Large intestine (tissue), 3 donors: Measurements from ENCODE around the gene KCNK18. TPM values are rescaled to one million over a fixed set of nuclear protein-coding genes. Genes with fewer than 3 reads are reported as not detected.
"Not testable (repeated sequence)": the region's sequence is repeated elsewhere in the genome, so short reads cannot be mapped to it uniquely, and the experiment has no call there.

Experiments
- DNase-seq, 2 donors: peaks; one replicate each; pipeline versions ENCODE4 v3.0.0 to v3.0.0-alpha.2; 2013
- H3K27ac ChIP-seq: one replicate; pipeline ENCODE4 v1.5.1; 2013; ENCODE audit warnings: low read length
- H3K27me3 ChIP-seq: 2 replicates; pipeline ENCODE4 v1.6.1; 2013; ENCODE audit warnings: low read length; ENCODE audit not compliant: control insufficient read depth, insufficient read depth
- H3K36me3 ChIP-seq: 2 replicates; pipeline ENCODE4 v1.6.1; 2013; ENCODE audit warnings: low read length; ENCODE audit not compliant: control insufficient read depth, insufficient read depth
- H3K4me1 ChIP-seq: one replicate; pipeline ENCODE4 v1.6.1; 2013; ENCODE audit warnings: low read length; ENCODE audit not compliant: control insufficient read depth, insufficient read depth
- H3K4me3 ChIP-seq: one replicate; pipeline ENCODE4 v1.5.1; 2013; ENCODE audit warnings: low read length
- H3K9me3 ChIP-seq: one replicate; pipeline ENCODE4 v1.6.1; 2013; ENCODE audit warnings: mild to moderate bottlenecking, low read depth, low read length, moderate library complexity; ENCODE audit not compliant: control insufficient read depth
- WGBS: methylation state at CpG from one replicate; pipeline ENCODE4 v1.1.5; 2013; ENCODE audit warnings: low lambda C conversion rate; ENCODE audit not compliant: insufficient coverage; 5-methylcytosine and 5-hydroxymethylcytosine counted together
- polyA plus RNA-seq: library from polyadenylated mRNA; unstranded; fragments of 120-200 nt; gene quantifications from one replicate; pipeline ENCODE4 v1.2.1, GENCODE V29; 2013

The KCNK18 gene
- polyA plus RNA-seq, 1 donor, result not detected

DNA sequence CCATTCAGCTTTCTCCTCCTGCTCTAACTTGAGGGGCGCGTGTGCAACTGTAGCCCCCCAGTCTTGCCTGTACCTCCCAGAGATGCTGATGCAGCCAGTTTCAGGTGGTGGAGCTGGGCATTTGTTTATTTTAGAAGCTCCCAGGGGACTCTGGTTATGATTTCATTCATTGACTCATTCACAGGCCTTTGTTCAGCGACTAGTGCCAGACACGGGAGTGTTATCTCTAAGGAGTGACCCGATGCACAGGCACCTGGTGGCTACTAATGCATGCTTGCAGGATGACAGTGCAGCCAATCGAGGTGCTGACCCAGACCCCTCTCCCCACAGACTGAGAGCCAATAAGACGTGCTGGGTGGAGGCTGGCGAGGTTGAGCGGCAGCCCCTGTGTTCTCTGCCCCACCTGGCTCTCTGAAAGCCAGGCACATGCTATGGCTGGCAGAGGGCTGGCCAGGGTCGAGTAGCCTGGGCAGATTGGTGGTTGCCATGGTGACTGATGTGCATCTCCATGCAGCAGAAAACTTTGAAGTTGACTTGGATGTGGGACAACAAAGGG is 23.9 kb downstream of the KCNK18 start:
- no CpG with 5 or more reads among the region's 10 CpGs for WGBS
- Histone ChIP-seq H3K4me1 (peaks cover 7% of the 10 kb centered on the region), H3K27ac (no peak overlapping the region), H3K27me3 (peaks cover 40% of the 10 kb centered on the region), H3K4me3 (no peak overlapping the region), H3K9me3 (peaks cover 4% of the 10 kb centered on the region), H3K36me3 (no peaks in the 10 kb centered on the region)
- DNase-seq, result peak in 1 of 2 donors; percentile 16

DNA sequence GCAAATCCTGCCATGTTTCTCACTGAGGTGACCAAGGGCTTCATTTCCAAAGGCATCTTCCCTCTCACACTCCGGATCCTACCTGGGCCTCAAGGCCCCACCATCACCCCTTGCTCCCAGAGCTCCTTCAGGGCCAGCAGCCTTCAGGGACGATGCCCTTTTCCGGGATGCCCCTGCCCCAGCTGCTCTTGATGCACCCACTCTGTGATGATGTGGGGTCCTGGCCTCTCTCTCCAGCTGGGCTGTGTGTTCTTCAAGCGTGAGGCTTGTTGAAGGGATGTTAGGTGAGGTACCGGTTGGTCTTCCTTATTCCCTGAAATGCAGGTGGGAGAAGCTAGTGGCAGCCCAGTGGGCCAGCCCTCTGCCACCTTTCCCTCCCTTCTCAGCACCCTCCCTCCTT is 25.3 kb downstream of the KCNK18 start:
- no peaks in the 10 kb centered on the region for H3K36me3 ChIP-seq
- no peak overlapping the region for H3K27ac ChIP-seq
- DNase-seq, result no peak
- no peak overlapping the region for H3K4me3 ChIP-seq
- H3K4me1 ChIP-seq, result no peaks in the 10 kb centered on the region
- H3K9me3 ChIP-seq, result no peaks in the 10 kb centered on the region
- H3K27me3 ChIP-seq, result peaks cover 31% of the 10 kb centered on the region
- no CpG with 5 or more reads among the region's 5 CpGs for WGBS

DNA sequence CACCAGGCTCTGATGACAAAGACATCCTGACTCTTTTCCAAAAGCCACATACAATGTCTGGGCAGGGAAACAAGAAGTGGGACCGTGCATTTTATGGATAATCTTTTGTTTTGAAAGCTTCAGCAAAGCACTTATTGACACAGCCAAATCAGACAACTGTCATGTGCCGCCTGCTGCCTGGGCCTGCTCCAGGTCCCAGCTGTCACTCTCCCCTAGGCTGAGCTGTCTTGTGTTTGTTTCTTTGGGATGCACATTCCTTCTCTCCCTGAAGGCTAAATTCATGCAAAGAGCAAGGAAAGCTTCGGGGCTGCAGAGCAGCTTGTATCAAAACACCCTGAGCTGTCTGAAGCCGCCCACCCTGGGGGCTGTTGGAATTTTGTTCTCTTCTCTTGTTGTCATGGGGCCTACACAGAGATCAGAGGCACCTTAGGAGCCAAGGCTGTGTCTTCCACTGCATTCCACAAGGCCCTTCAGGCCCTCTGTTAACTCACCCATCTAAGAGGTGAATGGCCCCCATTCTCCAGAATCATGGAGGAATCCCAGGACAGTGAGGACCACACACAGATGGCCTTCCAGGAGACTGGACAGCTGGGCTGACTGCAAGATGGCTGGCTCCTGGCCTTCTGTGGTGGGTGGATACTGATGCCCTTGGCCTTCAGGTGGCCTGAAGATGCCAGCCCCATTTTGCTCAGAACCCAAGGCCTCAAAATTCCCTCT is 25.8 kb downstream of the KCNK18 start:
- H3K9me3 ChIP-seq, result no peaks in the 10 kb centered on the region
- H3K4me3 ChIP-seq, result no peak overlapping the region
- H3K27me3 ChIP-seq, result peaks cover 32% of the 10 kb centered on the region
- no CpG with 5 or more reads among the region's 4 CpGs for WGBS
- no peak overlapping the region for H3K27ac ChIP-seq
- DNase-seq, result no peak
- H3K36me3 ChIP-seq, result no peaks in the 10 kb centered on the region
- H3K4me1 ChIP-seq, result no peaks in the 10 kb centered on the region

DNA sequence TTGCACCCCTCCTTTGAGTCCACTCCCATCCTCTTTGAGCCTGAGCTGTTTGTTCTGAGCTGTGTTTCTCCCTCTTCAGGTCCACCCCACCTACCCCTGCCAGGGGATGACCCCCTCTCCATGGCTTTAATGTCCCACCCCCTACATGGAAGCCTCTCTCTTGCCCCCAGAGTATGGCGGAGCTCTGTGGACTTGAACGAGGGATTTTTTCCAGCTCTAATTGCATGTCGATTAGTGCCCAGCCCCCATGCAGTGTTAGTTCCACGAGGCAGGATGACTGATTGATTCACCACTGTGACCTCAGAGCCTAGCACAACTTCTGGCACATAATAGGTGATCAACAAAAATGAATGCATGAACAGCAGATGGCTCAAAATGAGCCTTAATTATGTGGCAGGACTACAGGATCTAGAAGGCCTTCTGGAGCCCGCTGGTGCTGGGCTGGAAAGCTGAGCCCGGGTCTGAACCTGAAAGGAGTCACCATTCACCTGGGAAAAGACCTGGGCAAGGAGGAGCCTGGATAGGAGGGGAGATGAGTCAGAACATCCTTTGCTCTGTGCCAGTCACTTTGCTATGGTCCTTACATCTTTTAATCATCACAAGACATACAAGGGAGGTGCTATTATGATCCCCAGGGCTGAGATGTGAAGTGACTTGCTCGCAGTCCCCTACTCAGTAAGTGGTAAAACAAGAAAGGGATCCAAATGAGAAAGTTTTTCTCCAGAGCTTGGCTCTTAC is 26.6 kb downstream of the KCNK18 start:
- Histone ChIP-seq H3K4me3 (no peak overlapping the region), H3K9me3 (no peaks in the 10 kb centered on the region), H3K4me1 (no peaks in the 10 kb centered on the region), H3K36me3 (no peaks in the 10 kb centered on the region), H3K27me3 (peaks cover 25% of the 10 kb centered on the region), H3K27ac (no peak overlapping the region)
- WGBS, result 100% methylated on average over 1 of the region's 7 CpGs
- DNase-seq, result no peak

DNA sequence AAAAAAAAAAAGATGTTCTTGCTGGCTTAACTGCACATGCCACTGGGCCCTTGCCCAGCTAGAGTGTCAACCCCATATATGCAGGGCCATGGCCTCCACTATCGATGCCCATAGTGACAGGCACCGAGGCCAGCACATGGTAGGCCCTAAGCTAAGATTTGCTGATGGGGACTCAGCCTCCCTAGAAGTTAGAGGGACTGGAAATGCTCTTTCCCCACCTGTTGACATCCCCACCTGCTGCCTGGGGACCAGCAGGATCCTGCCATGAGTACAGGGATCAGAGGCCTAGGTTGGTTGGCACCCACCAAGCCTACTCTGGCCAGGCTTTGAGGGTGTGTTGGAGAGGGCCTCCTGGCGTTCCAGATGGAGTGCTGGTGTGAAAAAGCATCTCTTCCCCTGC is 27.6 kb downstream of the KCNK18 start:
- peaks cover 28% of the 10 kb centered on the region for H3K27me3 ChIP-seq
- no peak overlapping the region for H3K4me3 ChIP-seq
- H3K4me1 ChIP-seq, result no peaks in the 10 kb centered on the region
- H3K36me3 ChIP-seq, result no peaks in the 10 kb centered on the region
- H3K9me3 ChIP-seq, result no peaks in the 10 kb centered on the region
- H3K27ac ChIP-seq, result no peak overlapping the region
- no peak for DNase-seq
- no CpG with 5 or more reads among the region's 3 CpGs for WGBS

DNA sequence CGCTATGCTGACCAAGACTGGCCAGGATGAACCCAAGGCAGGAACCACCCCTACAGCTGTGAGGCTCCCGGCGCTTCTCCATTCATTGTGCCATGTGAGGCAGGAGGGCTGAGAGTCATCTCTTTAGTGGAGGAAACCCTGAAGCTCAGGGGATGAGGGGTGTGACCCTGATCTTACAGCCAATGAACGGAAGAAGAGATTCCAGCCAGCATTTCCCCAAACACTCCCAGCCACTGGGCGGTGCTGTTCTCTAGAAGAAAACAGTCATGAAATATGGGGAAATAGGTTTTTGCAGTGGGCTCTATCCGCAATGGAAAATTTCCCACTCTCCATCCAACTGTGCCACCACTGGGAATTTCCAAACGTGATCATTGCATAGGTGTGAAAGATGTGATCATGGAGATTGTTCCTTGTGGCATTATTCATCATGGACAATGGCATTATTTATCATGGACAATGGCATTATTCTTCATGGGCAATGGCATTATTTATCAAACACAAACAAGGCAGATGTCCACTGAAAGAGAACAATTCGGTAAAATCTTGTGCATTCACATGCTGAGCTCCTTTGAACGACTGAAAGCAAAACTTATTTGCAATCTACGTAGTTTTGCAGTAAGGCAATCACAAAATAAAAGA is 29.6 kb downstream of the KCNK18 start:
- peak in 1 of 2 donors; percentile 28 for DNase-seq
- Histone ChIP-seq H3K36me3 (no peaks in the 10 kb centered on the region), H3K4me3 (no peak overlapping the region), H3K9me3 (no peaks in the 10 kb centered on the region), H3K4me1 (no peaks in the 10 kb centered on the region), H3K27ac (no peak overlapping the region), H3K27me3 (peaks cover 29% of the 10 kb centered on the region)
- no CpG with 5 or more reads among the region's 10 CpGs for WGBS

DNA sequence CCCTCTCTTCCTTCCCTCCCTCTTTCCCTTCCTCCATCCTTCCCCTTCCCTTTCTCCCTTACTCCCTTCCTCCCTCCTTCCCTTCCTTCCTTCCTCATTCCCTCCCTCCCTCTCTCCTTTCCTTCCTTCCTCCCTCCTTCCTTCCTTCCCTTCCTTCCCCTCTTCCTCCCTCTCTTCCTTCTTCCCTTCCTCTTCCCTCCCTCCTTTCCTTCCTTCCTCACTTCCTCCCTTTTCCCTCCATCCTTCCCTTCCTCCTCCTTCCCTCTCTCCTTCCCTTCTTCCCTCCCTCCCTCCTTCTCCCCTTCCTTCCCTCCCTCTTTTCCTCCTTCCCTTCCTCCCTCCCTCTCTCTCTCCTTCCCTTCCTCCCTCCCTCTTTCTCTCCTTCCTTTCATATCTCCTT is 30.9 kb downstream of the KCNK18 start:
- Histone ChIP-seq H3K4me1 (no peaks in the 10 kb centered on the region), H3K9me3 (no peaks in the 10 kb centered on the region), H3K36me3 (no peaks in the 10 kb centered on the region), H3K27me3 (peaks cover 39% of the 10 kb centered on the region), H3K27ac (no peak overlapping the region), H3K4me3 (no peak overlapping the region)
- no peak for DNase-seq

DNA sequence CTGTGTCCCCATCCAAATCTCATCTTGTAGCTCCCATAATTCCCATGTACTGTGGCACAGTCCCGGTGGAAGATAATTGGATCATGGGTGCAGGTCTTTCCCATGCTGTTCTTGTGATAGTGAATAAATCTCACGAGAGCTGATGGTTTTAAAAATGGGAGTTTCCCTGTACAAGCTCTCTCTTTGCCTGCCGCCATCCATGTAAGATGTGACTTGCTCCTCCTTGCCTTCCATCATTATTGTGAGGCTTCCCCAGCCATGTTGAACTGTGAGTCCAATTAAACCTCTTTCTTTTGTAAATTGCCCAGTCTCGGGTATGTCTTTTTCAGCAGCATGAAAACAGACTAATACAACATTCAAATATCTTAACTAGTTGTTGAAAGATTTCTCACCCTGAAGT is 32.8 kb downstream of the KCNK18 start:
- peaks cover 45% of the 10 kb centered on the region for H3K27me3 ChIP-seq
- H3K27ac ChIP-seq, H3K36me3 ChIP-seq, H3K4me3 ChIP-seq, H3K4me1 ChIP-seq, DNase-seq, H3K9me3 ChIP-seq: not testable (repeated sequence)
- 80% methylated on average over 1 of the region's 4 CpGs for WGBS

DNA sequence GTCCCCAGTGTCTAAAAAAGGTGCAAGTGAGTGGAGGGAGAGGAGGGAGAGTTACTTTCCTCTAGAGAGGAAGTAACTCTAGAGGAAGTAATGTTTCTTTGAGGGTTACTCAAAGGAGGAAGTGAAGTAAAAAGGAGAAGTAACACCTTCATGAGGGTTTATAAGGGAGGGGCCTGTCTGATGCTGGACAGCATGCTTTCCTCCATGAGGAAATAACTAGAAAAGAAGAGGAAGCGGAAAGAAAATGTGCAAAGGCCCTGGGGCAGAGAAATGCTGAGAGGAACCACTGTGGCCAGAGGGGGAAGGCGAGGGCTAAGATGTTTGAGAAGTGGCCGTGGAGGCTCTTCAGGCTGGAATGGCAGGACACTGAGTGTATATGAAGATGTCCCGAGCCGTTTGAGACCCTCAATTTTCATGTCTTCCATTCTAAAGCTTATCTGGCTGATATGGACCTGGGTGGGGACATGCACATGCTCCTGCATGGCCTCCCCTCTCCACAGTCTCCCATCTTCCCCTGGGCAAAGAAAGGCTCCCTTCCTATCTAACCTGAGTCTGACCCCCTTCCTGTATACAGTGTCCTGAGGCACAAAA is 40.2 kb downstream of the KCNK18 start:
- no peak for DNase-seq
- Histone ChIP-seq H3K4me1 (no peaks in the 10 kb centered on the region), H3K27me3 (peaks cover 71% of the 10 kb centered on the region), H3K4me3 (no peak overlapping the region), H3K36me3 (no peaks in the 10 kb centered on the region), H3K27ac (no peak overlapping the region), H3K9me3 (no peaks in the 10 kb centered on the region)
- WGBS, result no CpG with 5 or more reads among the region's 5 CpGs

DNA sequence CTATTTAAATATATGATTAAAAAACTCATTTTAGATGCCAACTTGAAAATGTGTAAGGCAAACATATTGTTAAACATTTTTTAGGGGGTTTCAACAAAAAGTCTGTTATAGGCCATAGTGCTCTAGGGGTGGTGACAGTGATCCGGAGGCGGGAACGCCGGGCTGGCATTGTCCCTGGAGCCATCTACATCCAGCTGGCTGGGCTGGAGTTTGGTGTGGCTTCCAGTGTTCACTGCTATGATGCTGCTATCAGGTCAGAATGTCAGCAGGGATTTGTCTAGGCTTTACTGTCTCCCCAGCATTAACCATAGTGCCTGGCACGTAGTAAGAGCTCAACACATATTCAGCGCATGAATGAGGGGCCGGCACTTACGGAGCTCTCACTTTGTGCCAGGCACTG is 41.8 kb downstream of the KCNK18 start:
- H3K9me3 ChIP-seq, result no peaks in the 10 kb centered on the region
- DNase-seq, result no peak
- WGBS, result 92% methylated on average over 2 of the region's 8 CpGs
- no peaks in the 10 kb centered on the region for H3K4me1 ChIP-seq
- H3K27me3 ChIP-seq, result peaks cover 74% of the 10 kb centered on the region
- no peak overlapping the region for H3K27ac ChIP-seq
- no peak overlapping the region for H3K4me3 ChIP-seq
- H3K36me3 ChIP-seq, result no peaks in the 10 kb centered on the region
